GM10266 (cell line): Measurements from ENCODE around the gene FERMT2.

Experiments used
- DNase-seq: peaks from one replicate; pipeline ENCODE4 v3.0.0; 2012; ENCODE audit errors: extremely low spot score
- CTCF ChIP-seq: IDR thresholded peaks from 2 replicates; pipeline ENCODE4 v1.5.1; 2012; ENCODE audit warnings: mild to moderate bottlenecking, low read depth; ENCODE audit not compliant: control insufficient read depth, insufficient read depth; ENCODE audit errors: missing control alignments

The FERMT2 gene

DNA sequence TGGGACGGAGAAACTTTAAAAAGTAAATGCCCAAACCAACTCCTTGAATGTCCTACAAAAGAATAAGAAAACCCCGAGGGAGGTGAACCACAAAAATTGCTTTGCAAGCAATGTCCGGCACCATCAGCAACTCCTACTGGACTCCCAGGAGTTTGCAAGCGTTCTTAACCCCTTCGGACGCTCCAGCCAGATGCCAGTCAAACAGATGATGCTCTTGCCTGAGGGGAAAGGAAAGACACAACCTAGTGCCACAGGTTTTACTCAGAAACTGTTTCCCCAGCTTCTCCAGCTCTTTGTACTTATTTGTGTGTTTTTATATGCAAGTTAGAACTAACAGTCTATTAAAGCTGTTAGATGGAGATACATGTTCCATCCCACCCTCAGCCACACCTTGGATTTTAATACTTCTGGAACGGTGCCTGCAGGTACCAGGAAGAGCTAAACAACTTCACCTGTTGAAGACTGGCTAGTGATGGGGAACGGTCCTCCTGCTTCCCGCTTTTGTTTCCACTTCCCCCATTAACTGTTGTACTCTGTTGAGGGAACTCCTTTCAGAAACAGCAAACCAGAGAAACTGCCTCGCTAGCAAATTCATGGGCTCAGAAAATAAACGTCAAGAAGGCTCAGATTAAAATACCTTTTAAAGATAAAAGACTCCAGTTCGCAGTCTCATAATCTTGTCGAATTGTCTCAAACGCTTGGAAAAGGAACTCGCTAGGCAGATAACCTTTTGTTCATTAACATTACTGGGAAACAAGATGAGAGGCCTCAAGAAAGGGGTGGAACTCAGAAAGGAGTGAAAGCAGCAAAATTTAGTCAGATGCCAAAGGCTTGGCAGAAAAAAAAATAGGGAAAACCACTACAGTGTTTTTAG lies 1.1 kb upstream of the FERMT2 start:
- DNase-seq, result peak; percentile 58
- peak; percentile 15 for TF ChIP-seq CTCF

- DNase-seq, result no peak
- TF ChIP-seq CTCF, result no peak
These were observed 396 bp downstream of the FERMT2 start for GRCh38 chr14:52950410-52950897.

DNA sequence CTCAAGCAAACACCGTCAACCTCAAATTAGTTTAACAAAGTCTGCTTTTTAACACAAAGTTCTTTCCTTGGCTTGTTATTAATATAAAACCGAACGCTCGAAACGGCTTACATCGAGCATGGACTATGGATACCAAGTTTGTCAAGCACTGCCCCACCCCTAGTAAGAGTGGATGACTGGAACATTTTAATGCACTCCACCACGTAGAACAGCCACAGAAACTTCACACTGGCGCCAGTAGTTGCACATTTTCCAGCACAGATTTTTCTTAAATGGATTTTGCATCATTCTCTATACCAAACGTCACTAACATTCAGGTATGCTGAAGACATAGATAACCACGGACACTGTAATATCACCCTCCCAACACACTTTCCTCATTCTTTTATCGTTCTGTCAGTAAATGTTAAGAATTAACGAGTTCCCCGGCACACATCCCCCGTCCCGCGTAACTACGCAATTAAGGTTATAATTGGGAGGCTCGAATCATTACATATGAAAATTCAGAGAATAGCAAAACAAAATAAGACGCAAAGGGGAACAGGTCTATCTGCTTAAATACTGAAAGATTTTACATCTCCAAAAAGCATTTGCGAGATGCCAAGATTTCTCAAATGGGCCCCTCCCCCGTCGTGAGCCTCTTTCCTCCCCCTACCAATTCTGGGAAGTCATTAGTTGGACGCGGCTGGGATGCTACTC lies 990 bp downstream of the FERMT2 start:
- peak; percentile 12 for DNase-seq
- TF ChIP-seq CTCF, result no peak

DNA sequence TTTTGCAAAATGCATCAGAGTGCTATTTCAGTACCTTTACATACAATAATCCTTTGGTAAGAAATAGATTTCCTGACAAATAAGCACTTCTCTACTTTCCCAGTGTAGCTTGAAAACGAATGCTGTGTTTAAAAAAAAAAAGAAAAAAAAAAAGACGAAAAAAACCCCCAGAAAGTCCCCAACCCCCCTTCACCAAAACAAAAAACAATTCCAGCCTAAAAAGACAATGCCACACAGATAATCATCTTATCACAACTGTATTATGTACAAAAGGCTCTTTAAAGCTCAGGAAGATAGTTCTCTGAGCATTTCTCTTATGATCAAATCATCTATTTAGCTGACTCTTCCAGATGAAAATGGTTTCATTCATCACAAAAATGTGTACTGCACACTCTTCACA lies 1.6 kb downstream of the FERMT2 start:
- TF ChIP-seq CTCF, result no peak
- DNase-seq, result no peak

- TF ChIP-seq CTCF, result no peak
These were observed 2.0 kb downstream of the FERMT2 start for GRCh38 chr14:52948836-52949235.

GRCh38 chr14:52948039-52948438 lies 2.8 kb downstream of the FERMT2 start:
- DNase-seq, result no peak
- no peak for TF ChIP-seq CTCF

More at GRCh38 chr14:52948836-52949235, 2.0 kb downstream of the FERMT2 start:
- DNase-seq, result no peak

DNA sequence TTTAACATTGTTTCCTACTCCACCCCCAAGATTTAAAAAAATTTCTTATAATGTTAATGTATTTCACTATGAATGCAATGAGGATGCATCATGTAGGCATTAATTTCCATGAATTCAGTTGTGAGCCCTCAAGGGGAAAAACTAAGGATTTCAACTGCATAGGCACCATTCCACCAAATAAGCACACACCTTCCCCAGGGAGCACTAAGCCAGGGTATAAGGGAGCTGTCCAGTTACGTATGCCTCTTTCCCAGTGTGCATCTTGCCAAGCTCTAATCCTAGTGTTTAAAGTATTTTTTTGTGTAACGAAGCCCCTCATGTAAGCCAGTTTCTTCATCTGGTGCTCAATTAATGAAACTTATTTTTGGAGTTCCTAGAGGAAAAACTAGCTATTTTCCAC lies 6.6 kb downstream of the FERMT2 start:
- DNase-seq, result no peak
- no peak for TF ChIP-seq CTCF
